Non-pigmented ciliary epithelial cell (primary cell): ENCODE results near the gene FAM163B.
A peak's percentile ranks its signal among the peaks of the same experiment; 100 is the strongest.
"Not testable (repeated sequence)": the region's sequence is repeated elsewhere in the genome, so short reads cannot be mapped to it uniquely, and the experiment has no call there.

Experiments used
- DNase-seq: peaks from one replicate; pipeline ENCODE4 v3.0.0-alpha.2; 2010; ENCODE audit warnings: low read depth

Gene FAM163B

GRCh38 chr9:133566817-133567216 lies 42.4 kb downstream of the FAM163B start:
- no peak for DNase-seq

- DNase-seq = no peak
These were observed 42.8 kb downstream of the FAM163B start for GRCh38 chr9:133566382-133566781.

- no peak for DNase-seq
These were observed 44.6 kb downstream of the FAM163B start for GRCh38 chr9:133564451-133565116.

GRCh38 chr9:133563814-133564213 lies 45.4 kb downstream of the FAM163B start:
- DNase-seq = not testable (repeated sequence)

GRCh38 chr9:133563291-133563796 lies 45.8 kb downstream of the FAM163B start:
- no peak for DNase-seq

- no peak for DNase-seq
These were observed 46.4 kb downstream of the FAM163B start for GRCh38 chr9:133562611-133563290.

GRCh38 chr9:133561976-133562554 lies 47.1 kb downstream of the FAM163B start:
- DNase-seq = no peak

- DNase-seq = no peak
These were observed 48.2 kb downstream of the FAM163B start for GRCh38 chr9:133560944-133561343.

- DNase-seq = no peak
These were observed 48.9 kb downstream of the FAM163B start for GRCh38 chr9:133560311-133560710.

- peak; percentile 40 for DNase-seq
These were observed 50.7 kb downstream of the FAM163B start for GRCh38 chr9:133558191-133559126.

GRCh38 chr9:133557581-133557980 lies 51.6 kb downstream of the FAM163B start:
- DNase-seq = no peak

GRCh38 chr9:133556354-133556753 lies 52.8 kb downstream of the FAM163B start:
- no peak for DNase-seq

- no peak for DNase-seq
These were observed 54.5 kb downstream of the FAM163B start for GRCh38 chr9:133554729-133555128.

- no peak for DNase-seq
These were observed 55.0 kb downstream of the FAM163B start for GRCh38 chr9:133553973-133554713.

GRCh38 chr9:133553123-133553522 lies 56.1 kb downstream of the FAM163B start:
- DNase-seq = no peak

GRCh38 chr9:133552236-133552635 lies 57.0 kb downstream of the FAM163B start:
- no peak for DNase-seq

GRCh38 chr9:133551446-133551845 lies 57.7 kb downstream of the FAM163B start:
- DNase-seq = no peak

GRCh38 chr9:133547116-133547515 lies 62.1 kb downstream of the FAM163B start:
- DNase-seq = no peak

GRCh38 chr9:133546287-133546680 lies 62.9 kb downstream of the FAM163B start:
- DNase-seq = no peak

- DNase-seq = no peak
These were observed 63.5 kb downstream of the FAM163B start for GRCh38 chr9:133545494-133546286.
